Endothelial cell (in vitro differentiated cells): ENCODE data around the gene CTAG1A. TPM values are rescaled to one million over a fixed set of nuclear protein-coding genes. Genes with fewer than 3 reads are reported as not detected.

ENCODE experiments used
- DNase-seq: peaks from one replicate; pipeline ENCODE4 v3.0.0; 2021; ENCODE audit warnings: low spot score
- H3K27ac Mint-ChIP-seq: one replicate; pipeline ENCODE4 v1.8.0; 2021; ENCODE audit warnings: mixed read lengths, inconsistent platforms; ENCODE audit not compliant: unreplicated experiment
- H3K27me3 Mint-ChIP-seq: one replicate; pipeline ENCODE4 v1.8.0; 2021; ENCODE audit warnings: mild to moderate bottlenecking, moderate library complexity, mixed read lengths, inconsistent platforms; ENCODE audit not compliant: unreplicated experiment
- H3K36me3 Mint-ChIP-seq: one replicate; pipeline ENCODE4 v1.8.0; 2021; ENCODE audit warnings: mild to moderate bottlenecking, low read depth, mixed read lengths, inconsistent platforms; ENCODE audit not compliant: unreplicated experiment
- H3K4me1 Mint-ChIP-seq: one replicate; pipeline ENCODE4 v1.8.0; 2021; ENCODE audit warnings: mild to moderate bottlenecking, mixed read lengths, inconsistent platforms; ENCODE audit not compliant: unreplicated experiment
- H3K4me3 Mint-ChIP-seq: one replicate; pipeline ENCODE4 v1.8.0; 2021; ENCODE audit warnings: mild to moderate bottlenecking, mixed read lengths, inconsistent platforms; ENCODE audit not compliant: unreplicated experiment
- H3K9me3 Mint-ChIP-seq: one replicate; pipeline ENCODE4 v1.8.0; 2021; ENCODE audit warnings: mixed read lengths, inconsistent platforms; ENCODE audit not compliant: unreplicated experiment
- CTCF ChIP-seq: fragments of 200-600 bp; sonication (generic); IDR thresholded peaks from one replicate; pipeline ENCODE4 v1.5.0; 2021; ENCODE audit warnings: antibody characterized with exemption; ENCODE audit not compliant: unreplicated experiment
- total RNA-seq: library from RNA; stranded (reverse); fragmentation: NEBNext Ultra II Directional; extraction: Animal tissue kit (Norgen Biotek cat#: 25700); gene quantifications from one replicate; pipeline ENCODE4 v1.2.1, GENCODE V29; 2021; ENCODE audit not compliant: unreplicated experiment

The CTAG1A gene
- total RNA-seq, 1 donor from 2014 or later, result not detected

GRCh38 chrX:154595559-154596249 is 10.8 kb downstream of the CTAG1A start:
- Mint-ChIP-seq H3K9me3 (no peaks in the 10 kb centered on the region), H3K4me3 (no peak overlapping the region), H3K4me1 (no peaks in the 10 kb centered on the region), H3K36me3 (no peaks in the 10 kb centered on the region), H3K27me3 (peaks cover 3% of the 10 kb centered on the region), H3K27ac (no peak overlapping the region)
- DNase-seq, result no peak
- TF ChIP-seq CTCF, result no peak

GRCh38 chrX:154596290-154596929 is 11.5 kb downstream of the CTAG1A start:
- no peaks in the 10 kb centered on the region for H3K4me1 Mint-ChIP-seq
- H3K4me3 Mint-ChIP-seq, result no peak overlapping the region
- no peaks in the 10 kb centered on the region for H3K9me3 Mint-ChIP-seq
- H3K36me3 Mint-ChIP-seq, result no peaks in the 10 kb centered on the region
- H3K27ac Mint-ChIP-seq, result no peak overlapping the region
- no peak for TF ChIP-seq CTCF
- no peak for DNase-seq
- H3K27me3 Mint-ChIP-seq, result peaks cover 3% of the 10 kb centered on the region

GRCh38 chrX:154597221-154597620 is 12.3 kb downstream of the CTAG1A start:
- no peak overlapping the region for H3K4me3 Mint-ChIP-seq
- H3K27me3 Mint-ChIP-seq, result peaks cover 3% of the 10 kb centered on the region
- peaks cover 2% of the 10 kb centered on the region for H3K4me1 Mint-ChIP-seq
- no peak for DNase-seq
- no peaks in the 10 kb centered on the region for H3K36me3 Mint-ChIP-seq
- no peak overlapping the region for H3K27ac Mint-ChIP-seq
- no peaks in the 10 kb centered on the region for H3K9me3 Mint-ChIP-seq
- TF ChIP-seq CTCF, result no peak

GRCh38 chrX:154598656-154599055 is 13.7 kb downstream of the CTAG1A start:
- no peak overlapping the region for H3K4me3 Mint-ChIP-seq
- H3K9me3 Mint-ChIP-seq, result no peaks in the 10 kb centered on the region
- peaks cover 2% of the 10 kb centered on the region for H3K27me3 Mint-ChIP-seq
- H3K4me1 Mint-ChIP-seq, result peaks cover 2% of the 10 kb centered on the region
- H3K27ac Mint-ChIP-seq, result no peak overlapping the region
- H3K36me3 Mint-ChIP-seq, result no peaks in the 10 kb centered on the region
- no peak for TF ChIP-seq CTCF
- no peak for DNase-seq

- Mint-ChIP-seq H3K4me3 (no peak overlapping the region), H3K27me3 (peaks cover 2% of the 10 kb centered on the region), H3K27ac (no peak overlapping the region), H3K4me1 (peaks cover 2% of the 10 kb centered on the region), H3K9me3 (no peaks in the 10 kb centered on the region), H3K36me3 (no peaks in the 10 kb centered on the region)
- DNase-seq, result no peak
- no peak for TF ChIP-seq CTCF
Observed at GRCh38 chrX:154599531-154599930, 14.6 kb downstream of the CTAG1A start.
